K562 (cell line): ENCODE measurements around the gene SOCS6. TPM values are rescaled to one million over a fixed set of nuclear protein-coding genes. Genes with fewer than 3 reads are reported as not detected.
A peak's percentile ranks its signal among the peaks of the same experiment; 100 is the strongest.

Experiments
- CBFA2T2 ChIP-seq: fragments of 450-650 bp; conservative IDR thresholded peaks from 2 replicates; pipeline ENCODE4 v1.6.1; 2017; ENCODE audit warnings: mild to moderate bottlenecking
- CBFA2T3 ChIP-seq: fragments of 450-650 bp; IDR thresholded peaks from 2 replicates; pipeline ENCODE4 v1.6.1; 2017
- DACH1 ChIP-seq: fragments of 450-650 bp; IDR thresholded peaks from 2 replicates; pipeline ENCODE4 v1.6.1; 2018; ENCODE audit not compliant: partially characterized antibody
- FOSL1 ChIP-seq: fragments of 200-800 bp; sonication (Bioruptor generic); conservative IDR thresholded peaks from 2 replicates; pipeline ENCODE4 v1.6.1; 2016; ENCODE audit warnings: missing genetic modification characterization, missing compliant biosample characterization
- FOXJ3 ChIP-seq: sonication (generic); formaldehyde crosslinking; IDR thresholded peaks from 2 replicates; pipeline ENCODE4 v1.4.0; 2020; ENCODE audit warnings: mild to moderate bottlenecking, missing genetic modification reagents
- GATA2 ChIP-seq: sonication (generic); formaldehyde crosslinking; IDR thresholded peaks from 2 replicates; pipeline ENCODE4 v1.4.0; 2020; ENCODE audit warnings: mild to moderate bottlenecking, missing genetic modification reagents
- KDM1A ChIP-seq, 2 experiments: fragments of 450-650 bp; IDR thresholded peaks; 2 replicates each; pipeline ENCODE4 v1.6.1; 2016; ENCODE audit warnings: mild to moderate bottlenecking in 2 of 2
- MEF2A ChIP-seq: IDR thresholded peaks from 2 replicates; pipeline ENCODE4 v1.6.1; 2011; ENCODE audit warnings: low read depth, mild to moderate bottlenecking, low read length, moderate library complexity; ENCODE audit not compliant: control insufficient read depth
- NR4A1 ChIP-seq, 2 experiments: fragments of 250-450 bp in 1 of 2; fragments of 450-650 bp in 1 of 2; sonication (Bioruptor Pico) in 1 of 2; IDR thresholded peaks; 2 replicates each; pipeline versions ENCODE4 v1.4.0 to v1.6.1; 2016 to 2020; ENCODE audit warnings: mild to moderate bottlenecking in 2 of 2, missing compliant biosample characterization in 1 of 2, missing genetic modification characterization in 1 of 2, moderate library complexity in 1 of 2
- NRF1 ChIP-seq, 2 experiments: fragments of 450-650 bp; IDR thresholded peaks in 1 of 2; conservative IDR thresholded peaks in 1 of 2; 2 replicates each; pipeline ENCODE4 v1.6.1; 2014; ENCODE audit warnings: mild to moderate bottlenecking in 2 of 2
- NUFIP1 ChIP-seq: fragments of 450-650 bp; IDR thresholded peaks from 2 replicates; pipeline ENCODE4 v1.6.1; 2018; ENCODE audit not compliant: partially characterized antibody
- PBX2 ChIP-seq, 2 experiments: IDR thresholded peaks in 1 of 2; conservative IDR thresholded peaks in 1 of 2; 2 replicates each; pipeline ENCODE4 v1.6.1; 2016; ENCODE audit warnings: low read depth in 2 of 2, mild to moderate bottlenecking in 1 of 2, missing compliant biosample characterization in 1 of 2, missing genetic modification characterization in 1 of 2, moderate library complexity in 1 of 2
- PRDM10 ChIP-seq: fragments of 450-650 bp; IDR thresholded peaks from 2 replicates; pipeline ENCODE4 v1.6.1; 2018; ENCODE audit not compliant: partially characterized antibody
- PRPF4 ChIP-seq: fragments of 200-400 bp; formaldehyde crosslinking; IDR thresholded peaks from one replicate; pipeline ENCODE4 v1.6.1; 2017; ENCODE audit warnings: low read length, low read depth, mild to moderate bottlenecking; ENCODE audit not compliant: insufficient read depth, poor library complexity, severe bottlenecking
- TCF3 ChIP-seq: sonication (generic); formaldehyde crosslinking; IDR thresholded peaks from 2 replicates; pipeline ENCODE4 v1.4.0; 2020; ENCODE audit warnings: mild to moderate bottlenecking, missing genetic modification reagents
- TCF7L2 ChIP-seq: fragments of 150-350 bp; IDR thresholded peaks from 2 replicates; pipeline ENCODE4 v1.6.1; 2016; ENCODE audit warnings: low read depth, mild to moderate bottlenecking, low read length, moderate library complexity
- ZBTB26 ChIP-seq: fragments of 450-650 bp; formaldehyde crosslinking; IDR thresholded peaks from 2 replicates; pipeline ENCODE4 v1.4.0; 2022; ENCODE audit warnings: missing genetic modification characterization
- ZNF354B ChIP-seq: fragments of 250-450 bp; sonication (Bioruptor Pico); IDR thresholded peaks from 2 replicates; pipeline ENCODE4 v1.4.0; 2020
- polyA plus RNA-seq, 8 experiments: library from polyadenylated mRNA; depleted of rRNA in 4 of 8; stranded (reverse) in 5 of 8; unstranded in 3 of 8; fragments of >200 nt; fragmentation: Nextera tagmentation in 2 of 8; fragmentation: Illumina TruSeq in 1 of 8; extraction: Ambion mirVana in 2 of 8; extraction: Trizol in 1 of 8; gene quantifications; 2 replicates each; pipeline versions ENCODE4 v1.2.1 to v1.2.3, GENCODE V29; 2011 to 2014; ENCODE audit warnings: inconsistent platforms in 1 of 8, missing spikeins in 1 of 8
- total RNA-seq, 7 experiments: library from RNA; depleted of rRNA in 6 of 7; stranded (reverse); fragments of >200 nt in 6 of 7; fragmentation: Illumina TruSeq in 2 of 7; extraction: Trizol in 2 of 7; gene quantifications; 2 replicates each; pipeline versions ENCODE4 v1.2.1 to v1.2.3, GENCODE V29; 2011 to 2021; ENCODE audit warnings: low replicate concordance in 1 of 7

The SOCS6 gene
- total and polyA plus RNA-seq, 9 of the 15 experiments (the other 6 are each of a cell fraction or from before 2014, with no cell fraction given): 2.5 to 7.1 (median 5.6) TPM

DNA sequence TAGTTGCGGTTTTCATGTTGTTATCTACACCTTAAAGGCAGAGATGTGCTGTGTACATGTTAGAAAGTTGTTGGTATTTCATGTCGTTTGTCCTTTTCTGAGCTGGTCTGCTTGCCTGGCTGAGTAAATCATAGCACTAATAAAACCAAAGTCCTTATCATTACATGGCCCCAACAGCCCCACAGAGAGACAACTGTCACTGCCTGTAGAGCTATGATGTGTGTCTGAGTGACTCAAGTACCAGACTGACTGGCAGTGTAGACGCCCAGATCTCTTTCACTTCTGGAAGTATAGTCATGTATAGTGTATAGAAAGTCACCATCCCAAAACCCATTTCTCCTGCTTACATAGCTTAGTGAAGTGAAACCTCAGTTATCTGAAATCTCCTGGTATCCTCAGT, 4.3 kb downstream of the SOCS6 start (continued):
- TF ChIP-seq MEF2A (no peak), NUFIP1 (no peak), PBX2 (CRISPR knock-in tag; IDR thresholded peaks at IDR 0.05; ENCODE audit: low read depth) (no peak), PBX2 (tag; conservative IDR thresholded peaks at IDR 0.05; ENCODE audit: low read depth) (0 out of 2 replicates have a peak, but pooled peaks have one; percentile 22), TCF3 (CRISPR knock-in tag) (peak; percentile 44), NR4A1 (CRISPR knock-in tag; IDR thresholded peaks at IDR 0.05) (no peak), NR4A1 (tag; IDR thresholded peaks at IDR 0.05) (no peak), CBFA2T2 (peak; percentile 45), PRDM10 (no peak), FOXJ3 (CRISPR knock-in tag) (no peak), DACH1 (peak; percentile 38), CBFA2T3 (peak; percentile 77), TCF7L2 (no peak), GATA2 (CRISPR knock-in tag) (no peak), ZNF354B (CRISPR knock-in tag) (no peak), FOSL1 (tag) (0 out of 2 replicates have a peak, but pooled peaks have one; percentile 29), KDM1A (IDR thresholded peaks at IDR 0.05) (peak; percentile 75 to 80; a peak in 3 of 4 replicates), NRF1 (conservative IDR thresholded peaks at IDR 0.05 in 1 of 2, IDR thresholded peaks at IDR 0.05 in 1 of 2) (no peak), PRPF4 (no peak), ZBTB26 (CRISPR knock-in tag) (no peak)
